Spleen (tissue), 11 donors: ENCODE measurements around the gene RGS19. TPM values are rescaled to one million over a fixed set of nuclear protein-coding genes. Genes with fewer than 3 reads are reported as not detected.

Experiments
- DNase-seq: peaks from one replicate; pipeline ENCODE4 v3.0.0-alpha.2; 2020
- H3K27ac ChIP-seq, 8 donors: fragments of 200-600 bp; sonication (generic) in 7 of 8; 1 replicate in 4 of 8; 2 replicates in 4 of 8; pipeline versions ENCODE4 v1.5.0 to v1.8.0; 2016 to 2021; ENCODE audit warnings: inconsistent platforms in 4 of 8, mild to moderate bottlenecking in 4 of 8, moderate library complexity in 1 of 8
- H3K27me3 ChIP-seq, 7 donors: fragments of 200-600 bp; sonication (generic) in 6 of 7; replicated peaks in 1 of 7; 1 replicate in 4 of 7; 2 replicates in 3 of 7; pipeline versions ENCODE4 v1.5.0 to v1.8.0; 2016 to 2021; ENCODE audit warnings: inconsistent platforms in 3 of 7, mild to moderate bottlenecking in 1 of 7
- H3K36me3 ChIP-seq, 6 donors: fragments of 200-600 bp; sonication (generic) in 5 of 6; 1 replicate in 4 of 6; 2 replicates in 2 of 6; pipeline versions ENCODE4 v1.5.0 to v1.8.0; 2016 to 2021; ENCODE audit warnings: inconsistent platforms in 2 of 6
- H3K4me1 ChIP-seq, 6 donors: fragments of 200-600 bp; sonication (generic) in 5 of 6; 1 replicate in 3 of 6; 2 replicates in 3 of 6; pipeline versions ENCODE4 v1.5.0 to v1.8.0; 2016 to 2021; ENCODE audit warnings: inconsistent platforms in 3 of 6
- H3K4me3 ChIP-seq, 8 donors: fragments of 200-600 bp; sonication (generic) in 7 of 8; 1 replicate in 4 of 8; 2 replicates in 4 of 8; pipeline versions ENCODE4 v1.5.0 to v1.8.0; 2016 to 2021; ENCODE audit warnings: inconsistent platforms in 4 of 8, mild to moderate bottlenecking in 4 of 8, moderate library complexity in 2 of 8
- H3K9me3 ChIP-seq, 8 donors: fragments of 200-600 bp; sonication (generic) in 7 of 8; 1 replicate in 4 of 8; 2 replicates in 4 of 8; pipeline versions ENCODE4 v1.5.0 to v1.8.0; 2016 to 2021; ENCODE audit warnings: inconsistent platforms in 4 of 8
- POLR2A ChIP-seq, 3 donors: fragments of 450-650 bp; IDR thresholded peaks; one replicate each; pipeline ENCODE4 v1.5.1; 2017; ENCODE audit warnings: antibody characterized with exemption in 3 of 3, mild to moderate bottlenecking in 1 of 3
- POLR2AphosphoS5 ChIP-seq, 3 donors: sonication (generic); formaldehyde crosslinking; IDR thresholded peaks; one replicate each; pipeline ENCODE4 v1.5.1; 2017; ENCODE audit warnings: antibody characterized with exemption in 3 of 3
- WGBS, 5 donors: extraction: QIAGEN DNeasy Blood & Tissue Kit in 3 of 5; methylation state at CpG; one replicate each; pipeline versions ENCODE4 v1.1.5 to v1.1.7; 2013 to 2018; 5-methylcytosine and 5-hydroxymethylcytosine counted together
- intact Hi-C: fragments of 100-400 bp; cut with DNase I; formaldehyde crosslinking; loops from one replicate; pipeline ENCODE4 v1.15.0; 2023; ENCODE audit warnings: low total_unique reads
- polyA plus RNA-seq, 3 donors: library from polyadenylated mRNA; stranded (reverse); fragments of 200-250 nt; gene quantifications; one replicate each; pipeline ENCODE4 v1.2.1, GENCODE V29; 2013
- total RNA-seq, 7 donors: library from RNA; depleted of rRNA in 3 of 7; stranded (reverse); fragments of >200 nt in 3 of 7; fragmentation: NEBNext Ultra II Directional in 4 of 7; extraction: Animal tissue kit (Norgen Biotek cat#: 25700) in 4 of 7; gene quantifications; one replicate each; pipeline versions ENCODE4 v1.1.0 to v1.2.1, GENCODE V29; 2016 to 2021
- TF ChIP-seq, protein P1 (sequence below), 11 experiments: fragments of 200-600 bp in 7 of 11; fragments of 450-650 bp in 4 of 11; sonication (generic) in 4 of 11; IDR thresholded peaks in 8 of 11; conservative IDR thresholded peaks in 3 of 11; 1 replicate in 7 of 11; 2 replicates in 4 of 11; pipeline versions ENCODE4 v1.4.0 to v1.8.0; 2016 to 2021; ENCODE audit warnings: antibody characterized with exemption in 11 of 11, inconsistent platforms in 4 of 11, mild to moderate bottlenecking in 1 of 11
- donor health status: healthy with polysubstance abuse.
- donor health status: DM: no; HTN: no; CAD: no; lungs with moderate emphysema.
- donor health status: DM: no; HTN: no; CAD: no.
- donor health status: Bipolar disorder and iron deficiency.
- donor health status: healthy.
- donor health status: DM: no; HTN: no; CAD: no.
- donor health status: DM: yes; HTN: yes; CAD: no.

RGS19 gene
- total and polyA plus RNA-seq, 10 donors = 80.4 to 186 (median 102) TPM

- intact Hi-C loops = no loop called here
- Histone ChIP-seq H3K4me1 (peaks cover 21 to 100% (median 77%) of the 10 kb centered on the region in 6 donors), H3K27ac (peak overlapping the region in 3 of 8 donors; percentile 54 to 65 (median 58)), H3K9me3 (no peaks in the 10 kb centered on the region), H3K27me3 (no peaks in the 10 kb centered on the region), H3K4me3 (no peak overlapping the region), H3K36me3 (peaks cover 0 to 68% (median 48%) of the 10 kb centered on the region in 6 donors)
- TF ChIP-seq POLR2A (IDR thresholded peaks at IDR 0.05) = no peak
- peak; percentile 32 to 67 (median 49) for TF ChIP-seq POLR2AphosphoS5 (IDR thresholded peaks at IDR 0.05)
- DNase-seq = no peak
- 89 to 94% (median 91%) methylated on average over 25 to 37 of the region's 37 CpGs for WGBS, 5 donors
These were observed 5.7 kb downstream of the RGS19 start for GRCh38 chr20:64073476-64074183.

DNA sequence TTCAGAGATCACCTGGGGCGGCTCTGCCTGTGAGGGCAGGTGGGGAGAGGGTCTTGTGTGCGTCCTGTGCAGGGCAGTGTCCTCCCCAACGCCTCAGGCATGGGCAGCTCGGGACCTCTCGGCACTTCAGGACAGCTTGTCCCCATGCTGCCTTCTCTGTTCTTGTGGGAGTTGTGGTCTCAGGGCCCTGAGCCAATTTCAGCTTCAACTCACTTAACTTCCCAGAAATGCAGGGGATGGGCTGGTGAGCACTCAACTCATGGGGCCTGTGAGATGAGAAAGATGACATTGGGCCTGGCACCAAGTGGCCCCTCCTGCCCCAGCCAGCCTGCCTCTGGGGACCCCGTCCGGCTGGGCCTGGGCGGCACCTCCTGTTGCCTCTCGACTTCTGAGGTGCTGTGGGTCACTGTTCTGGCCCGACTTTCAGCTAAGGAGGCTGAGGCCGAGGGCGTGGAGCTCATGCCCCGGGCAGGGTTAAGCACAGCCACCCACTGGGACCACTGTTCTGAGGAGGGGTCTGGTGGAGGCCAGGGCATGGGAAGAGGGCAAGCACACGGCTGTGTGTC lies 6.7 kb downstream of the RGS19 start:
- Histone ChIP-seq H3K4me3 (no peak overlapping the region), H3K27ac (peak overlapping the region in 5 of 8 donors; percentile 23 to 65 (median 54)), H3K36me3 (peaks cover 0 to 67% (median 48%) of the 10 kb centered on the region in 6 donors), H3K4me1 (peaks cover 21 to 100% (median 77%) of the 10 kb centered on the region in 6 donors), H3K27me3 (no peaks in the 10 kb centered on the region), H3K9me3 (no peaks in the 10 kb centered on the region)
- 61 to 86% (median 69%) methylated on average over 6 to 14 of the region's 14 CpGs for WGBS, 5 donors
- no peak for DNase-seq
- peak; percentile 22 to 75 (median 43) for TF ChIP-seq POLR2AphosphoS5 (IDR thresholded peaks at IDR 0.05)
- TF ChIP-seq, protein P1, sequence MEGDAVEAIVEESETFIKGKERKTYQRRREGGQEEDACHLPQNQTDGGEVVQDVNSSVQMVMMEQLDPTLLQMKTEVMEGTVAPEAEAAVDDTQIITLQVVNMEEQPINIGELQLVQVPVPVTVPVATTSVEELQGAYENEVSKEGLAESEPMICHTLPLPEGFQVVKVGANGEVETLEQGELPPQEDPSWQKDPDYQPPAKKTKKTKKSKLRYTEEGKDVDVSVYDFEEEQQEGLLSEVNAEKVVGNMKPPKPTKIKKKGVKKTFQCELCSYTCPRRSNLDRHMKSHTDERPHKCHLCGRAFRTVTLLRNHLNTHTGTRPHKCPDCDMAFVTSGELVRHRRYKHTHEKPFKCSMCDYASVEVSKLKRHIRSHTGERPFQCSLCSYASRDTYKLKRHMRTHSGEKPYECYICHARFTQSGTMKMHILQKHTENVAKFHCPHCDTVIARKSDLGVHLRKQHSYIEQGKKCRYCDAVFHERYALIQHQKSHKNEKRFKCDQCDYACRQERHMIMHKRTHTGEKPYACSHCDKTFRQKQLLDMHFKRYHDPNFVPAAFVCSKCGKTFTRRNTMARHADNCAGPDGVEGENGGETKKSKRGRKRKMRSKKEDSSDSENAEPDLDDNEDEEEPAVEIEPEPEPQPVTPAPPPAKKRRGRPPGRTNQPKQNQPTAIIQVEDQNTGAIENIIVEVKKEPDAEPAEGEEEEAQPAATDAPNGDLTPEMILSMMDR (IDR thresholded peaks at IDR 0.05 in 8 of 11, conservative IDR thresholded peaks at IDR 0.05 in 3 of 11) = no peak
- intact Hi-C loops = no loop called here

DNA sequence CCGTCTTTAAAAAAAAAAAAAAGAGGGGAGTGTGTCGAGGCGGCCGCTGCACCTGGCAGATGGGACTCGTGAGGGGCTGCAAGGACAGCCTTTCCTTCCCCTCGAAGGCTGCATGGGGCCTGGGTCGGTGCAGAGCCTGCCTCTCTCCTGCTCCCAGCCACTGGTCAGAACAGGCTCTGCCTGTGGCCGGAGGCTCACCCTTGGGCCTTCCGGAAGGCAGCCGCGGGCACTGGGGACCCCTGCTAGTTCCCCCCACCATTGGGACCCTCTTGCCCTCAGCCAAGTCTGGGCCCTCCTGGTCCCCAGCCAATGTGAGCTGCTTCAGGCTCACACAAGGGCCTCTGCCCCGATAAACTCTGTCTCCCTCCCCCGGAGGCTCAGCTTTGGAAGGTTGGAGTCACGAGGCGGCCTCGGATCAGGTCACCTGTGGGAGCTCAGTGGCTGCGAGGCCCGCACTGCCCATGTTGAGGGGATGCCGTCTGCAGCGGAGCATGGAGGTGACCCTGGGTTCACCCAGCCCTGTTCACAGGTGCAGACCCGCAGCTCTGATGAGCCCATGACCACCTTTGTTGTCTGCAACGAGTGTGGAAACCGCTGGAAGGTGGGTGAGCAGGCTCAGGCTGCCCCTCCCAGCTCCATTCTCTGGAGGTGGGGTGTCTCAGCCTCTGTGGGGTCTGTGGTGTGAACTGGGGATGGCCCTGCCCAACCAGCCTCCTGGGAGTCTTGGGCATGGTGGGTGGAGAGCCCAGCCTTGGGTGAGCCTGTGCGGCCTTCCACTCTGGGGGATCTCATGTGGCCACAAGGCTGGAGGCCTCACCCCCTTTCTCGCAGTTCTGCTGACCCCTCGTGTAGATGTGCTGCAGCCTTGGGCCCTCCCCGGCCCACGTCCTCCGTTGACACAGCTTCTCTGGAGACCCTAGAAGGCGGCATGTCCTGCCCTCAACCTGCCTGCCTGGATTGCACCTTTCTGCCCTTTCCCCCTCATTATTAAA lies 7.7 kb downstream of the RGS19 start:
- WGBS, 5 donors = 76 to 84% (median 79%) methylated on average over 29 to 30 of the region's 30 CpGs
- Histone ChIP-seq H3K4me3 (no peak overlapping the region), H3K4me1 (peaks cover 11 to 100% (median 78%) of the 10 kb centered on the region in 6 donors), H3K36me3 (peaks cover 0 to 58% (median 48%) of the 10 kb centered on the region in 6 donors), H3K27me3 (no peaks in the 10 kb centered on the region), H3K9me3 (no peaks in the 10 kb centered on the region), H3K27ac (peak overlapping the region in 5 of 8 donors; percentile 23 to 65 (median 54))
- intact Hi-C loops = no loop called here
- DNase-seq = no peak
- TF ChIP-seq, protein P1 (IDR thresholded peaks at IDR 0.05 in 8 of 11, conservative IDR thresholded peaks at IDR 0.05 in 3 of 11) = no peak
- peak; percentile 75 to 91 (median 80) for TF ChIP-seq POLR2AphosphoS5 (IDR thresholded peaks at IDR 0.05)

- H3K4me1 ChIP-seq = peaks cover 18 to 100% (median 79%) of the 10 kb centered on the region in 6 donors
- intact Hi-C loops = no loop called here
- no peak overlapping the region for H3K4me3 ChIP-seq
- TF ChIP-seq POLR2A (IDR thresholded peaks at IDR 0.05) (no peak), POLR2AphosphoS5 (IDR thresholded peaks at IDR 0.05) (peak; percentile 41 to 79 (median 55))
- no peak for DNase-seq
- H3K36me3 ChIP-seq = peaks cover 0 to 46% (median 39%) of the 10 kb centered on the region in 6 donors
- no peaks in the 10 kb centered on the region for H3K27me3 ChIP-seq
- 89 to 96% (median 93%) methylated on average over 26 to 31 of the region's 31 CpGs for WGBS, 5 donors
- H3K27ac ChIP-seq = peak overlapping the region in 2 of 8 donors; percentile 54 to 65
- H3K9me3 ChIP-seq = no peaks in the 10 kb centered on the region
These were observed 8.9 kb downstream of the RGS19 start for GRCh38 chr20:64070244-64070993.
